Esophagus muscularis mucosa (tissue), 4 donors: Measurements from ENCODE around the gene DISP3. TPM values are rescaled to one million over a fixed set of nuclear protein-coding genes. Genes with fewer than 3 reads are reported as not detected.

Experiments used
- DNase-seq: peaks from one replicate; pipeline ENCODE4 v3.0.0-alpha.2; 2017; ENCODE audit errors: extremely low spot score
- H3K27ac ChIP-seq, 4 donors: fragments of 200-600 bp; sonication (generic); replicated peaks in 1 of 4; 1 replicate in 3 of 4; 2 replicates in 1 of 4; pipeline ENCODE4 v1.5.1; 2016 to 2019; ENCODE audit warnings: mild to moderate bottlenecking in 1 of 4
- H3K27me3 ChIP-seq, 4 donors: fragments of 200-600 bp; sonication (generic); one replicate each; pipeline versions ENCODE4 v1.5.1 to v1.6.0; 2016 to 2019
- H3K36me3 ChIP-seq, 4 donors: fragments of 200-600 bp; sonication (generic); one replicate each; pipeline ENCODE4 v1.5.1; 2016 to 2019
- H3K4me1 ChIP-seq, 4 donors: fragments of 200-600 bp; sonication (generic); one replicate each; pipeline ENCODE4 v1.5.1; 2016 to 2019
- H3K4me3 ChIP-seq, 4 donors: fragments of 200-600 bp; sonication (generic); 1 replicate in 2 of 4; 2 replicates in 2 of 4; pipeline ENCODE4 v1.5.1; 2016 to 2019; ENCODE audit warnings: mild to moderate bottlenecking in 4 of 4, moderate library complexity in 1 of 4
- H3K9me3 ChIP-seq, 4 donors: fragments of 200-600 bp; sonication (generic); 1 replicate in 3 of 4; 2 replicates in 1 of 4; pipeline ENCODE4 v1.5.1; 2016 to 2019
- CTCF ChIP-seq, 3 experiments: fragments of 200-600 bp in 2 of 3; fragments of 450-650 bp in 1 of 3; sonication (generic) in 2 of 3; IDR thresholded peaks; one replicate each; pipeline ENCODE4 v1.5.1; 2017 to 2019; ENCODE audit warnings: antibody characterized with exemption in 3 of 3, mild to moderate bottlenecking in 2 of 3, moderate library complexity in 1 of 3
- EP300 ChIP-seq: sonication (generic); formaldehyde crosslinking; IDR thresholded peaks from one replicate; pipeline ENCODE4 v1.6.1; 2017; ENCODE audit warnings: antibody characterized with exemption
- POLR2A ChIP-seq: fragments of 450-650 bp; IDR thresholded peaks from one replicate; pipeline ENCODE4 v1.6.1; 2017; ENCODE audit warnings: antibody characterized with exemption, moderate library complexity, mild to moderate bottlenecking, low read depth
- POLR2AphosphoS5 ChIP-seq, 2 donors: sonication (generic); formaldehyde crosslinking; IDR thresholded peaks; one replicate each; pipeline ENCODE4 v1.6.1; 2017; ENCODE audit warnings: antibody characterized with exemption in 2 of 2
- WGBS: methylation state at CpG from one replicate; pipeline ENCODE4 v1.1.5; 2018; 5-methylcytosine and 5-hydroxymethylcytosine counted together
- intact Hi-C: fragments of 100-400 bp; cut with DNase I; formaldehyde crosslinking; loops from one replicate; pipeline ENCODE4 v1.15.1; 2023
- total RNA-seq, 4 donors: library from RNA; depleted of rRNA; stranded (reverse); fragments of >200 nt; gene quantifications; one replicate each; pipeline versions ENCODE4 v1.1.0 to v1.2.1, GENCODE V29; 2016

Gene DISP3
- total RNA-seq, 4 donors from 2014 or later: not detected

GRCh38 chr1:11453742-11454491, 25.0 kb upstream of the DISP3 start:
- no peaks in the 10 kb centered on the region for H3K4me1 ChIP-seq
- intact Hi-C loops: no loop called here
- DNase-seq: no peak
- 38% methylated on average over 16 of the region's 27 CpGs for WGBS
- H3K36me3 ChIP-seq: no peaks in the 10 kb centered on the region
- no peak overlapping the region for H3K4me3 ChIP-seq
- no peak overlapping the region for H3K27ac ChIP-seq
- no peak for TF ChIP-seq POLR2AphosphoS5 (IDR thresholded peaks at IDR 0.05)
- no peak for TF ChIP-seq EP300
- no peak for TF ChIP-seq POLR2A
- TF ChIP-seq CTCF (IDR thresholded peaks at IDR 0.05): no peak
- H3K9me3 ChIP-seq: no peaks in the 10 kb centered on the region
- peaks cover 0 to 97% (median 2%) of the 10 kb centered on the region in 4 donors for H3K27me3 ChIP-seq

- no peak for TF ChIP-seq EP300
- no peak for TF ChIP-seq POLR2AphosphoS5 (IDR thresholded peaks at IDR 0.05)
- TF ChIP-seq CTCF (IDR thresholded peaks at IDR 0.05): no peak
- no peak for TF ChIP-seq POLR2A
- 44% methylated on average over 8 of the region's 11 CpGs for WGBS
- Histone ChIP-seq H3K27me3 (peaks cover 0 to 98% (median 2%) of the 10 kb centered on the region in 4 donors), H3K36me3 (no peaks in the 10 kb centered on the region), H3K4me3 (no peak overlapping the region), H3K9me3 (no peaks in the 10 kb centered on the region), H3K27ac (no peak overlapping the region), H3K4me1 (no peaks in the 10 kb centered on the region)
- DNase-seq: no peak
- intact Hi-C loops: no loop called here
Observed at GRCh38 chr1:11455967-11456570, 22.9 kb upstream of the DISP3 start.

- 86% methylated on average over 4 of the region's 4 CpGs for WGBS
Observed at GRCh38 chr1:11456965-11457364, 22.0 kb upstream of the DISP3 start.

GRCh38 chr1:11458811-11459275, 20.1 kb upstream of the DISP3 start:
- H3K27me3 ChIP-seq: peaks cover 0 to 98% (median 5%) of the 10 kb centered on the region in 4 donors
- no peaks in the 10 kb centered on the region for H3K9me3 ChIP-seq
- DNase-seq: no peak
- TF ChIP-seq POLR2A (no peak), CTCF (IDR thresholded peaks at IDR 0.05) (no peak), POLR2AphosphoS5 (IDR thresholded peaks at IDR 0.05) (no peak), EP300 (no peak)
- intact Hi-C loops: no loop called here
- H3K36me3 ChIP-seq: no peaks in the 10 kb centered on the region
- H3K4me3 ChIP-seq: no peak overlapping the region
- H3K27ac ChIP-seq: no peak overlapping the region
- no peaks in the 10 kb centered on the region for H3K4me1 ChIP-seq
- WGBS: 44% methylated on average over 15 of the region's 15 CpGs

More at GRCh38 chr1:11456965-11457364, 22.0 kb upstream of the DISP3 start:
- DNase-seq: no peak
- intact Hi-C loops: no loop called here
- peaks cover 0 to 98% (median 2%) of the 10 kb centered on the region in 4 donors for H3K27me3 ChIP-seq
- no peaks in the 10 kb centered on the region for H3K4me1 ChIP-seq
- no peaks in the 10 kb centered on the region for H3K36me3 ChIP-seq
- no peaks in the 10 kb centered on the region for H3K9me3 ChIP-seq
- TF ChIP-seq POLR2A (no peak), POLR2AphosphoS5 (IDR thresholded peaks at IDR 0.05) (no peak), CTCF (IDR thresholded peaks at IDR 0.05) (no peak), EP300 (no peak)
- H3K4me3 ChIP-seq: no peak overlapping the region
- no peak overlapping the region for H3K27ac ChIP-seq
